ENCODE data around the gene KCTD13. TPM values are rescaled to one million over a fixed set of nuclear protein-coding genes. Genes with fewer than 3 reads are reported as not detected.

KCTD13 gene
- total and polyA plus RNA-seq, 2 of the 8 experiments (the other 6 are each of a cell fraction or from before 2014, with no cell fraction given), result 9.2 to 10.8 TPM

DNA sequence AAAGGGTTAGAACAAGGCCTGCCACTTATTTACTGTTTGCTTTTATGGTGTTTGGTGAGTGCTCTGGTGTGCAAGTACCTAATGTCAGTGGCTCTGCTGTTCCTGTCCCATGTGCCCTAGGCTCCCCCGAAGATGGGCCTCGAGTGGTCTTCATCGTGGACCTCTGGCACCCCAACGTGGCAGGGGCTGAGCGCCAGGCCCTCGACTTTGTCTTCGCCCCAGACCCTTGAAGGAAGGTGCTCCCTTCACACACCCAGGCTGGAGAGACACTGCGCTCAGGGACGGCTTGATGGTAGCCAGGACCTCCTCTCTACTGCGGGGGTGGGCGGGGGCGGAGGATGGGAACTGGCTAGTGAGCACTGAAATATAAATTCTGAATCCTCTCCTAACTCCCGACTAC, 20.4 kb downstream of the KCTD13 start (continued):
- no peak for TF ChIP-seq CHD7 (IDR thresholded peaks at IDR 0.05; ENCODE audit: insufficient replicate concordance, low read length)

Data from H1 (cell line).